SK-N-SH (cell line): ENCODE data around the gene FBF1. TPM values are rescaled to one million over a fixed set of nuclear protein-coding genes. Genes with fewer than 3 reads are reported as not detected.

Source experiments
- CTCF ChIA-PET: fragments of 300-600, 350-600 bp; formaldehyde crosslinking; extraction: SDS; loops from one replicate; lab custom pipeline; 2021; lab: Yijun Ruan, JAX
- POLR2A ChIA-PET: fragments of 350-600 bp; sonication (Branson Sonifier 250); formaldehyde crosslinking; extraction: SDS; loops from one replicate; lab custom pipeline; 2020; ENCODE audit warnings: antibody characterized with exemption, inconsistent platforms; lab: Yijun Ruan, JAX
- DNase-seq: peaks from one replicate; pipeline ENCODE4 v3.0.0; 2012
- H2AFZ ChIP-seq: fragments of 200-600 bp; sonication (generic); 2 replicates; pipeline ENCODE4 v1.8.1; 2016; ENCODE audit warnings: antibody characterized with exemption, mild to moderate bottlenecking, low read depth
- H3F3A ChIP-seq: fragments of 200-600 bp; sonication (generic); replicated peaks from 2 replicates; pipeline ENCODE3; 2016; ENCODE audit warnings: antibody characterized with exemption, mild to moderate bottlenecking; ENCODE audit not compliant: insufficient read depth
- H3K27ac ChIP-seq, 2 experiments: fragments of 200-500 bp in 1 of 2; fragments of 200-600 bp in 1 of 2; sonication (Bioruptor generic) in 1 of 2; sonication (generic), shearing (Covaris generic) in 1 of 2; 2 replicates each; pipeline versions ENCODE4 v1.5.1 to v1.6.1; 2014 to 2016; ENCODE audit warnings: low read depth in 2 of 2, inconsistent platforms in 1 of 2, low read length in 1 of 2, mild to moderate bottlenecking in 1 of 2, mixed read lengths in 1 of 2
- H3K27me3 ChIP-seq: fragments of 200-600 bp; sonication (generic), shearing (Covaris generic); 2 replicates; pipeline ENCODE4 v1.6.1; 2016; ENCODE audit warnings: mixed run types; ENCODE audit not compliant: insufficient read depth
- H3K36me3 ChIP-seq, 2 experiments: fragments of 200-500 bp in 1 of 2; fragments of 200-600 bp in 1 of 2; sonication (Bioruptor generic) in 1 of 2; sonication (generic) in 1 of 2; replicated peaks in 1 of 2; 2 replicates each; pipeline versions ENCODE3 to v1.5.1; 2014 to 2016; ENCODE audit warnings: low read length in 1 of 2, mild to moderate bottlenecking in 1 of 2; ENCODE audit not compliant: insufficient read depth in 2 of 2, control insufficient read depth in 1 of 2
- H3K4me1 ChIP-seq, 2 experiments: fragments of 200-500 bp in 1 of 2; fragments of 200-600 bp in 1 of 2; sonication (Bioruptor generic) in 1 of 2; sonication (generic), shearing (Covaris generic) in 1 of 2; 2 replicates each; pipeline versions ENCODE4 v1.5.1 to v1.6.1; 2014 to 2016; ENCODE audit warnings: low read depth in 1 of 2, low read length in 1 of 2, mixed run types in 1 of 2; ENCODE audit not compliant: insufficient read depth in 2 of 2, control insufficient read depth in 1 of 2
- H3K4me2 ChIP-seq: fragments of 200-600 bp; sonication (generic), shearing (Covaris generic); 2 replicates; pipeline ENCODE4 v1.6.1; 2017; ENCODE audit warnings: mixed run types
- H3K4me3 ChIP-seq, 2 experiments: fragments of 200-500 bp in 1 of 2; fragments of 200-600 bp in 1 of 2; sonication (Bioruptor generic) in 1 of 2; sonication (generic), shearing (Covaris generic) in 1 of 2; 2 replicates each; pipeline versions ENCODE4 v1.5.1 to v1.8.1; 2014 to 2016; ENCODE audit warnings: low read depth in 2 of 2, inconsistent platforms in 1 of 2, low read length in 1 of 2, mild to moderate bottlenecking in 1 of 2, mixed read lengths in 1 of 2, moderate library complexity in 1 of 2
- H3K79me2 ChIP-seq: fragments of 200-600 bp; sonication (generic); 2 replicates; pipeline ENCODE4 v1.8.1; 2017; ENCODE audit warnings: mild to moderate bottlenecking; ENCODE audit not compliant: insufficient read depth
- H3K9ac ChIP-seq: fragments of 200-600 bp; sonication (generic); 2 replicates; pipeline ENCODE4 v1.6.1; 2017; ENCODE audit warnings: mixed run types
- H3K9me2 ChIP-seq: fragments of 200-600 bp; sonication (generic); 2 replicates; pipeline ENCODE4 v1.6.1; 2017; ENCODE audit warnings: mixed run types
- H3K9me3 ChIP-seq: fragments of 200-600 bp; sonication (generic); 2 replicates; pipeline ENCODE4 v1.6.1; 2017; ENCODE audit warnings: mixed run types, mild to moderate bottlenecking, moderate library complexity
- H4K20me1 ChIP-seq: fragments of 200-600 bp; sonication (generic); 2 replicates; pipeline ENCODE4 v1.6.1; 2017; ENCODE audit warnings: mild to moderate bottlenecking, mixed run types; ENCODE audit not compliant: insufficient read depth
- ELF1 ChIP-seq: IDR thresholded peaks from 2 replicates; pipeline ENCODE4 v1.4.0; 2012
- FOSL2 ChIP-seq: IDR thresholded peaks from 2 replicates; pipeline ENCODE4 v1.4.0; 2012; ENCODE audit warnings: low read depth, mild to moderate bottlenecking, moderate library complexity, borderline replicate concordance
- GATA2 ChIP-seq: sonication (generic); formaldehyde crosslinking; IDR thresholded peaks from 2 replicates; pipeline ENCODE4 v1.5.0; 2020; ENCODE audit warnings: mild to moderate bottlenecking, missing genetic modification reagents
- MEF2A ChIP-seq: IDR thresholded peaks from 2 replicates; pipeline ENCODE4 v1.4.0; 2012; ENCODE audit warnings: low read depth, borderline replicate concordance
- RXRA ChIP-seq: IDR thresholded peaks from 2 replicates; pipeline ENCODE4 v1.4.0; 2012; ENCODE audit warnings: low read depth, mild to moderate bottlenecking, borderline replicate concordance
- TAF1 ChIP-seq: IDR thresholded peaks from 2 replicates; pipeline ENCODE4 v1.6.1; 2012; ENCODE audit warnings: low read depth, mild to moderate bottlenecking, low read length, moderate library complexity, borderline replicate concordance
- TEAD4 ChIP-seq: IDR thresholded peaks from 2 replicates; pipeline ENCODE4 v1.4.0; 2012; ENCODE audit warnings: mild to moderate bottlenecking, borderline replicate concordance; ENCODE audit not compliant: insufficient read depth
- YY1 ChIP-seq: IDR thresholded peaks from 2 replicates; pipeline ENCODE4 v1.4.0; 2012; ENCODE audit warnings: low read depth, mild to moderate bottlenecking
- WGBS: methylation state at CpG from one replicate; pipeline ENCODE4 v1.1.6; 2017; ENCODE audit warnings: low lambda C conversion rate; 5-methylcytosine and 5-hydroxymethylcytosine counted together
- polyA plus RNA-seq, 3 experiments: library from polyadenylated mRNA; depleted of rRNA; stranded (reverse); fragments of >200 nt; gene quantifications; 2 replicates each; pipeline ENCODE4 v1.2.3, GENCODE V29; 2012
- TF ChIP-seq, protein P1 (sequence below): IDR thresholded peaks from 2 replicates; pipeline ENCODE4 v1.4.0; 2012; ENCODE audit warnings: low read depth, borderline replicate concordance
- TF ChIP-seq, protein P2 (sequence below): IDR thresholded peaks from 2 replicates; pipeline ENCODE4 v1.6.1; 2012; ENCODE audit warnings: mild to moderate bottlenecking, low read depth, low read length, moderate library complexity
- TF ChIP-seq, protein P3 (sequence below): fragments of 200-600 bp; sonication (generic); IDR thresholded peaks from 2 replicates; pipeline ENCODE4 v1.6.1; 2017; ENCODE audit warnings: antibody characterized with exemption, mild to moderate bottlenecking, moderate library complexity
- TF ChIP-seq, protein P4 (sequence below): IDR thresholded peaks from 2 replicates; pipeline ENCODE4 v1.4.0; 2012; ENCODE audit warnings: low read depth, borderline replicate concordance

FBF1 gene
- polyA plus RNA-seq, 1 of the 3 experiments (the other 2 are of a cell fraction) = 19.0 TPM

DNA sequence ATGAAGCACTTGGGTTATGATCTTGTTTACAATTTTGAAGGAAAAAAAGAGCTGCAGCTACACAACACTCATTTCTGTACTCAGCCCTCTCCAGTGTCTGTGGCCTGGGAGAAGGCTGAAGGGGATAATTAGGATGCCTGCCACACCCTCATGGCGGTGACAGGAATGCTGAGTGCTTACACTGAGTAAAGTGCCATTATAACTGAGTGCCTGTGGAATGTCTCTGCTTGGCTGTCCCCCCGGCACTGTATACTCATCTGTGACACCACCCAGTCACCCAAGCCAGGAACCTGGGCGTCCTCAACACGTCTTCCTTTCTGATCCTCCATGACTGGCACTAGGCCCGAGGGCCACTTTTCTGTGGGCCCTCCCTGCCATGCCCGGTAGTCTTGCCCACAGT lies 32.6 kb downstream of the FBF1 start:
- H3K9me3 ChIP-seq = no peaks in the 10 kb centered on the region
- H4K20me1 ChIP-seq = no peaks in the 10 kb centered on the region
- H3K4me2 ChIP-seq = no peak overlapping the region
- no peak overlapping the region for H3K27ac ChIP-seq
- peaks cover 17% of the 10 kb centered on the region; the same call in 1 of the 2 replicates for H3K79me2 ChIP-seq
- POLR2A ChIA-PET = no interaction called here
- DNase-seq = no peak
- peaks cover 1 to 5% of the 10 kb centered on the region in 2 experiments for H3K36me3 ChIP-seq
- peaks cover 4 to 22% of the 10 kb centered on the region in 2 experiments; a peak in 2 of 4 replicates for H3K4me1 ChIP-seq
- no peaks in the 10 kb centered on the region for H3K9me2 ChIP-seq
- H2AFZ ChIP-seq = no peak overlapping the region
- TF ChIP-seq, protein P1, sequence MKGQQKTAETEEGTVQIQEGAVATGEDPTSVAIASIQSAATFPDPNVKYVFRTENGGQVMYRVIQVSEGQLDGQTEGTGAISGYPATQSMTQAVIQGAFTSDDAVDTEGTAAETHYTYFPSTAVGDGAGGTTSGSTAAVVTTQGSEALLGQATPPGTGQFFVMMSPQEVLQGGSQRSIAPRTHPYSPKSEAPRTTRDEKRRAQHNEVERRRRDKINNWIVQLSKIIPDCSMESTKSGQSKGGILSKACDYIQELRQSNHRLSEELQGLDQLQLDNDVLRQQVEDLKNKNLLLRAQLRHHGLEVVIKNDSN = no peak
- TF ChIP-seq FOSL2 = no peak
- TF ChIP-seq GATA2 (CRISPR knock-in tag) = no peak
- no peak for TF ChIP-seq TEAD4
- no peak for TF ChIP-seq TAF1
- no peak for TF ChIP-seq MEF2A
- TF ChIP-seq, protein P2, sequence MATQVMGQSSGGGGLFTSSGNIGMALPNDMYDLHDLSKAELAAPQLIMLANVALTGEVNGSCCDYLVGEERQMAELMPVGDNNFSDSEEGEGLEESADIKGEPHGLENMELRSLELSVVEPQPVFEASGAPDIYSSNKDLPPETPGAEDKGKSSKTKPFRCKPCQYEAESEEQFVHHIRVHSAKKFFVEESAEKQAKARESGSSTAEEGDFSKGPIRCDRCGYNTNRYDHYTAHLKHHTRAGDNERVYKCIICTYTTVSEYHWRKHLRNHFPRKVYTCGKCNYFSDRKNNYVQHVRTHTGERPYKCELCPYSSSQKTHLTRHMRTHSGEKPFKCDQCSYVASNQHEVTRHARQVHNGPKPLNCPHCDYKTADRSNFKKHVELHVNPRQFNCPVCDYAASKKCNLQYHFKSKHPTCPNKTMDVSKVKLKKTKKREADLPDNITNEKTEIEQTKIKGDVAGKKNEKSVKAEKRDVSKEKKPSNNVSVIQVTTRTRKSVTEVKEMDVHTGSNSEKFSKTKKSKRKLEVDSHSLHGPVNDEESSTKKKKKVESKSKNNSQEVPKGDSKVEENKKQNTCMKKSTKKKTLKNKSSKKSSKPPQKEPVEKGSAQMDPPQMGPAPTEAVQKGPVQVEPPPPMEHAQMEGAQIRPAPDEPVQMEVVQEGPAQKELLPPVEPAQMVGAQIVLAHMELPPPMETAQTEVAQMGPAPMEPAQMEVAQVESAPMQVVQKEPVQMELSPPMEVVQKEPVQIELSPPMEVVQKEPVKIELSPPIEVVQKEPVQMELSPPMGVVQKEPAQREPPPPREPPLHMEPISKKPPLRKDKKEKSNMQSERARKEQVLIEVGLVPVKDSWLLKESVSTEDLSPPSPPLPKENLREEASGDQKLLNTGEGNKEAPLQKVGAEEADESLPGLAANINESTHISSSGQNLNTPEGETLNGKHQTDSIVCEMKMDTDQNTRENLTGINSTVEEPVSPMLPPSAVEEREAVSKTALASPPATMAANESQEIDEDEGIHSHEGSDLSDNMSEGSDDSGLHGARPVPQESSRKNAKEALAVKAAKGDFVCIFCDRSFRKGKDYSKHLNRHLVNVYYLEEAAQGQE = no peak
- no peak for TF ChIP-seq YY1
- TF ChIP-seq, protein P3, sequence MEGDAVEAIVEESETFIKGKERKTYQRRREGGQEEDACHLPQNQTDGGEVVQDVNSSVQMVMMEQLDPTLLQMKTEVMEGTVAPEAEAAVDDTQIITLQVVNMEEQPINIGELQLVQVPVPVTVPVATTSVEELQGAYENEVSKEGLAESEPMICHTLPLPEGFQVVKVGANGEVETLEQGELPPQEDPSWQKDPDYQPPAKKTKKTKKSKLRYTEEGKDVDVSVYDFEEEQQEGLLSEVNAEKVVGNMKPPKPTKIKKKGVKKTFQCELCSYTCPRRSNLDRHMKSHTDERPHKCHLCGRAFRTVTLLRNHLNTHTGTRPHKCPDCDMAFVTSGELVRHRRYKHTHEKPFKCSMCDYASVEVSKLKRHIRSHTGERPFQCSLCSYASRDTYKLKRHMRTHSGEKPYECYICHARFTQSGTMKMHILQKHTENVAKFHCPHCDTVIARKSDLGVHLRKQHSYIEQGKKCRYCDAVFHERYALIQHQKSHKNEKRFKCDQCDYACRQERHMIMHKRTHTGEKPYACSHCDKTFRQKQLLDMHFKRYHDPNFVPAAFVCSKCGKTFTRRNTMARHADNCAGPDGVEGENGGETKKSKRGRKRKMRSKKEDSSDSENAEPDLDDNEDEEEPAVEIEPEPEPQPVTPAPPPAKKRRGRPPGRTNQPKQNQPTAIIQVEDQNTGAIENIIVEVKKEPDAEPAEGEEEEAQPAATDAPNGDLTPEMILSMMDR = no peak
- no peak for TF ChIP-seq ELF1
- TF ChIP-seq RXRA = no peak
- TF ChIP-seq, protein P4, sequence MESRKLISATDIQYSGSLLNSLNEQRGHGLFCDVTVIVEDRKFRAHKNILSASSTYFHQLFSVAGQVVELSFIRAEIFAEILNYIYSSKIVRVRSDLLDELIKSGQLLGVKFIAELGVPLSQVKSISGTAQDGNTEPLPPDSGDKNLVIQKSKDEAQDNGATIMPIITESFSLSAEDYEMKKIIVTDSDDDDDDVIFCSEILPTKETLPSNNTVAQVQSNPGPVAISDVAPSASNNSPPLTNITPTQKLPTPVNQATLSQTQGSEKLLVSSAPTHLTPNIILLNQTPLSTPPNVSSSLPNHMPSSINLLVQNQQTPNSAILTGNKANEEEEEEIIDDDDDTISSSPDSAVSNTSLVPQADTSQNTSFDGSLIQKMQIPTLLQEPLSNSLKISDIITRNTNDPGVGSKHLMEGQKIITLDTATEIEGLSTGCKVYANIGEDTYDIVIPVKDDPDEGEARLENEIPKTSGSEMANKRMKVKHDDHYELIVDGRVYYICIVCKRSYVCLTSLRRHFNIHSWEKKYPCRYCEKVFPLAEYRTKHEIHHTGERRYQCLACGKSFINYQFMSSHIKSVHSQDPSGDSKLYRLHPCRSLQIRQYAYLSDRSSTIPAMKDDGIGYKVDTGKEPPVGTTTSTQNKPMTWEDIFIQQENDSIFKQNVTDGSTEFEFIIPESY = no peak
- peaks cover 15% of the 10 kb centered on the region for H3F3A ChIP-seq
- no peak overlapping the region for H3K4me3 ChIP-seq
- H3K27me3 ChIP-seq = no peaks in the 10 kb centered on the region
- 96% methylated on average over 6 of the region's 6 CpGs for WGBS
- H3K9ac ChIP-seq = no peak overlapping the region
- CTCF ChIA-PET = interaction anchor here (1.2 to 4.4 kb wide), 6 partner anchors 12 to 97 kb away, joined by 3 to 27 read pairs (median 12); partner anchors contain the start of genes CDK3 and TRIM65
